B cell (primary cell): ENCODE results near the gene PNPLA5.

Experiments
- CTCF ChIP-seq: fragments of 200-600 bp; IDR thresholded peaks from one replicate; pipeline ENCODE4 v1.8.0; 2022; ENCODE audit warnings: antibody characterized with exemption, mild to moderate bottlenecking
- EZH2 ChIP-seq: IDR thresholded peaks from 2 replicates; pipeline ENCODE4 v1.6.1; 2012; ENCODE audit warnings: borderline replicate concordance, low read depth, mild to moderate bottlenecking, moderate library complexity, low read length; ENCODE audit not compliant: insufficient read depth, poor library complexity, severe bottlenecking

GRCh38 chr22:43926349-43926710 is 34.5 kb upstream of the PNPLA5 start:
- TF ChIP-seq CTCF: no peak
- TF ChIP-seq EZH2: no peak
